DND-41 (cell line): ENCODE data around the gene PRM3.

Source experiments
- ATAC-seq: fragments of 200-7000 bp; cut with Tn5 transposase; 3 replicates; pipeline ENCODE4 v1.9.1; 2021; ENCODE audit warnings: low read depth; ENCODE audit not compliant: insufficient read depth
- DNase-seq: peaks from one replicate; pipeline ENCODE4 v3.0.0-alpha.2; 2020
- H2AFZ ChIP-seq: 2 replicates; pipeline ENCODE4 v1.6.0; 2012; ENCODE audit warnings: low read depth, low read length
- H3K27ac ChIP-seq: 2 replicates; pipeline ENCODE4 v1.5.1; 2012; ENCODE audit warnings: low read length, inconsistent platforms
- H3K27me3 ChIP-seq: fragments of 200-600 bp; sonication (generic); 2 replicates; pipeline ENCODE4 v1.6.0; 2012; ENCODE audit warnings: low read length, mild to moderate bottlenecking, inconsistent platforms; ENCODE audit not compliant: insufficient read depth, poor library complexity
- H3K36me3 ChIP-seq: 2 replicates; pipeline ENCODE4 v1.5.1; 2012; ENCODE audit warnings: low read length, inconsistent platforms; ENCODE audit not compliant: insufficient read depth
- H3K4me1 ChIP-seq: 2 replicates; pipeline ENCODE4 v1.5.1; 2012; ENCODE audit warnings: mild to moderate bottlenecking, low read length; ENCODE audit not compliant: insufficient read depth
- H3K4me2 ChIP-seq: 2 replicates; pipeline ENCODE4 v1.6.0; 2012; ENCODE audit warnings: mild to moderate bottlenecking, moderate library complexity, low read length, inconsistent platforms; ENCODE audit not compliant: insufficient read depth
- H3K4me3 ChIP-seq, 2 experiments: fragments of 200-600 bp in 1 of 2; shearing (Covaris generic) in 1 of 2; 2 replicates each; pipeline ENCODE4 v1.5.1; 2012 to 2016; ENCODE audit warnings: inconsistent platforms in 2 of 2, low read length in 2 of 2, mild to moderate bottlenecking in 2 of 2, low read depth in 1 of 2, moderate library complexity in 1 of 2
- H3K79me2 ChIP-seq: 2 replicates; pipeline ENCODE4 v1.6.0; 2012; ENCODE audit warnings: low read length, inconsistent platforms; ENCODE audit not compliant: insufficient read depth
- H3K9ac ChIP-seq: 2 replicates; pipeline ENCODE4 v1.6.0; 2012; ENCODE audit warnings: low read depth, mild to moderate bottlenecking, inconsistent platforms, low read length, moderate library complexity
- H3K9me3 ChIP-seq: 2 replicates; pipeline ENCODE4 v1.5.1; 2012; ENCODE audit warnings: low read length, moderate library complexity, mild to moderate bottlenecking, inconsistent platforms; ENCODE audit not compliant: insufficient read depth, severe bottlenecking
- H4K20me1 ChIP-seq: 2 replicates; pipeline ENCODE4 v1.6.0; 2012; ENCODE audit warnings: low read length; ENCODE audit not compliant: insufficient read depth
- EZH2 ChIP-seq: IDR thresholded peaks from 3 replicates; pipeline ENCODE4 v1.6.1; 2012; ENCODE audit warnings: borderline replicate concordance, low read depth, mild to moderate bottlenecking, moderate library complexity, low read length, inconsistent platforms; ENCODE audit not compliant: severe bottlenecking
- TF ChIP-seq, protein P1 (sequence below): IDR thresholded peaks from 2 replicates; pipeline ENCODE4 v1.5.1; 2012; ENCODE audit warnings: borderline replicate concordance, low read length, moderate library complexity, mild to moderate bottlenecking; ENCODE audit not compliant: poor library complexity, severe bottlenecking; ENCODE audit errors: extremely low read depth

Gene PRM3

GRCh38 chr16:11297492-11298142 is 24.2 kb upstream of the PRM3 start:
- H3K9ac ChIP-seq, result peak overlapping the region; percentile 51

DNA sequence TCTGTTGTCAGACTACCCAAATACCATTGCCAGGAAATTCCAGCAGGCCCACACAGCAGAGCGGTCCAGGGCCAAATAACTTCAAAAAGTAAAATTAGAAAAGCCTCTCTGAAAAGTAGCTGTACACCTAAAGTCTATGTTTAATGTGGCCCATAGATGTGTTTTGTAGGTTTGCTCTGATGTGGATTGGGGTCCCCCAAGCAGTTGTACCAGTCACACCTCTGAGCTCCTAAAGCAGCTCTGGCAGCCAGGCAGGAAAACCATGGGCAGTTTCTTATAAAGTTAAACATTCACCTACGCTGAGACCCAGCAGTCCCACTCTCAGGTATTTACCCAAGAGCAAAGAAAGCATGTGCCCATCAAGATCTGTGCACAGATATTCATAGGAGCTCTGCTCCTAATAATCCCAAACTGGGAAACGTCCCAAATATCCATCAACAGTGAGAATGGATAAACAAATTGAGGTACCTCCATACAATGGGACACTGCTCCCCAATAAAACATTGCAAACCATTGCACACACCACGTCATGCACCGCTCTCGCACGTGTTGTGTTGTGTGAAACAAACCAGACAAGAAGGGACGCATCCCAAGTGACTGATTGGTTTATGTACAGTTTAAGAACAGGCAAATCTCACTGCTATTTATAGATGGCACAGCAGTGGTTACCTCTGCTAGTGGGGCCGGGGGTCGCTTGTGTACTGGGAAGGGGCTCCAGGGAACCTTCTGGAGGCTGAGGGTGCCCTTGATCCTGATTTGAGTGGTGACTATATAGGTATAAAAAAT is 23.5 kb upstream of the PRM3 start:
- Histone ChIP-seq H3K9ac (peak overlapping the region; percentile 13; the same call in 1 of the 2 replicates), H2AFZ (no peak overlapping the region), H3K4me3 (peak overlapping the region in 1 of 2 experiments; percentile 35; a peak in 2 of 4 replicates), H3K4me1 (peaks cover 45% of the 10 kb centered on the region), H3K36me3 (no peaks in the 10 kb centered on the region), H3K79me2 (no peaks in the 10 kb centered on the region), H3K27me3 (no peaks in the 10 kb centered on the region), H4K20me1 (peaks cover 3% of the 10 kb centered on the region; the same call in 1 of the 2 replicates), H3K27ac (peak overlapping the region; percentile 66), H3K4me2 (peak overlapping the region; percentile 58), H3K9me3 (no peaks in the 10 kb centered on the region)
- TF ChIP-seq EZH2, result no peak
- TF ChIP-seq, protein P1, sequence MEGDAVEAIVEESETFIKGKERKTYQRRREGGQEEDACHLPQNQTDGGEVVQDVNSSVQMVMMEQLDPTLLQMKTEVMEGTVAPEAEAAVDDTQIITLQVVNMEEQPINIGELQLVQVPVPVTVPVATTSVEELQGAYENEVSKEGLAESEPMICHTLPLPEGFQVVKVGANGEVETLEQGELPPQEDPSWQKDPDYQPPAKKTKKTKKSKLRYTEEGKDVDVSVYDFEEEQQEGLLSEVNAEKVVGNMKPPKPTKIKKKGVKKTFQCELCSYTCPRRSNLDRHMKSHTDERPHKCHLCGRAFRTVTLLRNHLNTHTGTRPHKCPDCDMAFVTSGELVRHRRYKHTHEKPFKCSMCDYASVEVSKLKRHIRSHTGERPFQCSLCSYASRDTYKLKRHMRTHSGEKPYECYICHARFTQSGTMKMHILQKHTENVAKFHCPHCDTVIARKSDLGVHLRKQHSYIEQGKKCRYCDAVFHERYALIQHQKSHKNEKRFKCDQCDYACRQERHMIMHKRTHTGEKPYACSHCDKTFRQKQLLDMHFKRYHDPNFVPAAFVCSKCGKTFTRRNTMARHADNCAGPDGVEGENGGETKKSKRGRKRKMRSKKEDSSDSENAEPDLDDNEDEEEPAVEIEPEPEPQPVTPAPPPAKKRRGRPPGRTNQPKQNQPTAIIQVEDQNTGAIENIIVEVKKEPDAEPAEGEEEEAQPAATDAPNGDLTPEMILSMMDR, result no peak
- DNase-seq, result peak; percentile 24
- ATAC-seq, result peak; percentile 5

More at GRCh38 chr16:11297492-11298142, 24.2 kb upstream of the PRM3 start:
- peak overlapping the region; percentile 58 for H3K4me2 ChIP-seq
- H3K79me2 ChIP-seq, result no peaks in the 10 kb centered on the region
- H3K9me3 ChIP-seq, result no peaks in the 10 kb centered on the region
- 0 out of 2 replicates have a peak overlapping the region, but pooled peaks have one; percentile 8 for H2AFZ ChIP-seq
- peaks cover 3% of the 10 kb centered on the region; the same call in 1 of the 2 replicates for H4K20me1 ChIP-seq
- TF ChIP-seq, protein P1, result peak; percentile 75
- no peak for TF ChIP-seq EZH2
- peak overlapping the region in 1 of 2 experiments; percentile 35; a peak in 2 of 4 replicates for H3K4me3 ChIP-seq
- H3K27ac ChIP-seq, result peak overlapping the region; percentile 87
- H3K4me1 ChIP-seq, result peaks cover 45% of the 10 kb centered on the region
- H3K27me3 ChIP-seq, result no peaks in the 10 kb centered on the region
- peak; percentile 97 for DNase-seq
- peak; percentile 93 for ATAC-seq
- no peaks in the 10 kb centered on the region for H3K36me3 ChIP-seq

- ATAC-seq (no peak), DNase-seq (no peak)
- Histone ChIP-seq H3K36me3 (no peaks in the 10 kb centered on the region), H3K4me2 (peak overlapping the region; percentile 58; the same call in 1 of the 2 replicates), H2AFZ (no peak overlapping the region), H3K27ac (0 out of 2 replicates have a peak overlapping the region, but pooled peaks have one; percentile 9), H3K4me1 (peaks cover 45% of the 10 kb centered on the region), H3K9me3 (no peaks in the 10 kb centered on the region), H3K4me3 (no peak overlapping the region), H3K27me3 (no peaks in the 10 kb centered on the region), H3K9ac (no peak overlapping the region), H3K79me2 (no peaks in the 10 kb centered on the region), H4K20me1 (peaks cover 3% of the 10 kb centered on the region; the same call in 1 of the 2 replicates)
- TF ChIP-seq, protein P1, result no peak
- no peak for TF ChIP-seq EZH2
These were observed 22.9 kb upstream of the PRM3 start for GRCh38 chr16:11296351-11296705.
